GF-D8 (cell line): ENCODE data around the gene PATE1.
"Not testable (repeated sequence)": the region's sequence is repeated elsewhere in the genome, so short reads cannot be mapped to it uniquely, and the experiment has no call there.

ENCODE experiments used
- DNase-seq: peaks from one replicate; lab custom pipeline; 2025; lab: John Stamatoyannopoulos, UW

The PATE1 gene

GRCh38 chr11:125745979-125746378, at the start of gene PATE1:
Gene PATE1, plus strand, starts transcription at chr11:125746279. Its CDS starts 26 bp downstream, at chr11:125746305.
- DNase-seq = no peak

- no peak for DNase-seq
These were observed 45.0 kb upstream of the PATE1 start for GRCh38 chr11:125701018-125701610.

- no peak for DNase-seq
These were observed 44.0 kb upstream of the PATE1 start for GRCh38 chr11:125701858-125702621.

GRCh38 chr11:125704686-125705085, 41.4 kb upstream of the PATE1 start:
- DNase-seq = not testable (repeated sequence)

GRCh38 chr11:125720781-125721180, 25.3 kb upstream of the PATE1 start:
- no peak for DNase-seq

- DNase-seq = peak; percentile 42
These were observed 22.0 kb upstream of the PATE1 start for GRCh38 chr11:125724125-125724524.

- DNase-seq = no peak
These were observed 17.1 kb upstream of the PATE1 start for GRCh38 chr11:125728969-125729368.

GRCh38 chr11:125740617-125741016, 5.5 kb upstream of the PATE1 start:
- no peak for DNase-seq

GRCh38 chr11:125743681-125744080, 2.4 kb upstream of the PATE1 start:
- no peak for DNase-seq

GRCh38 chr11:125750629-125751028, 4.5 kb downstream of the PATE1 start:
- DNase-seq = no peak

GRCh38 chr11:125756050-125756449, 10.0 kb downstream of the PATE1 start:
- DNase-seq = no peak

- no peak for DNase-seq
These were observed 16.4 kb downstream of the PATE1 start for GRCh38 chr11:125762445-125762844.

- no peak for DNase-seq
These were observed 17.4 kb downstream of the PATE1 start for GRCh38 chr11:125763483-125763882.

GRCh38 chr11:125766251-125766650, 20.2 kb downstream of the PATE1 start:
- DNase-seq = no peak

- DNase-seq = no peak
These were observed 22.4 kb downstream of the PATE1 start for GRCh38 chr11:125768336-125769046.

- no peak for DNase-seq
These were observed 24.5 kb downstream of the PATE1 start for GRCh38 chr11:125770583-125770982.

GRCh38 chr11:125772834-125773505, 26.9 kb downstream of the PATE1 start:
- DNase-seq = no peak

GRCh38 chr11:125773516-125773915, 27.4 kb downstream of the PATE1 start:
- no peak for DNase-seq

- no peak for DNase-seq
These were observed 31.2 kb downstream of the PATE1 start for GRCh38 chr11:125777309-125777708.

GRCh38 chr11:125778728-125779127, 32.6 kb downstream of the PATE1 start, which contains the start of gene PATE2:
Gene PATE2, minus strand, starts transcription at chr11:125778828. Its CDS starts 55 bp downstream, at chr11:125778773.
- DNase-seq = no peak

- DNase-seq = no peak
These were observed 38.6 kb downstream of the PATE1 start for GRCh38 chr11:125784678-125785077.

- DNase-seq = peak; percentile 34
These were observed 41.7 kb downstream of the PATE1 start, which contains the start of gene PATE3 for GRCh38 chr11:125787827-125788226. Gene PATE3, plus strand, starts transcription at chr11:125788127. Its CDS starts 25 bp downstream, at chr11:125788152.
